ENCODE data around the gene CTIF.

- TF ChIP-seq CTCF (IDR thresholded peaks at IDR 0.05 in 8 of 11, conservative IDR thresholded peaks at IDR 0.05 in 3 of 11): no peak
- TF ChIP-seq POLR2A (IDR thresholded peaks at IDR 0.05): no peak
- TF ChIP-seq POLR2AphosphoS5 (IDR thresholded peaks at IDR 0.05): no peak
These were observed 347.1 kb downstream of the CTIF start for GRCh38 chr18:48885924-48886400.
